Nephron progenitor cell (in vitro differentiated cells): Measurements from ENCODE around the gene ADGRL4.
"Not testable (repeated sequence)": the region's sequence is repeated elsewhere in the genome, so short reads cannot be mapped to it uniquely, and the experiment has no call there.

ENCODE experiments used
- DNase-seq: peaks from one replicate; pipeline ENCODE4 v3.0.0; 2021
- H3K27ac Mint-ChIP-seq: 2 replicates; pipeline ENCODE4 v1.8.0; 2021; ENCODE audit warnings: mild to moderate bottlenecking, moderate library complexity, mixed read lengths
- H3K27me3 Mint-ChIP-seq: 2 replicates; pipeline ENCODE4 v1.8.0; 2021; ENCODE audit warnings: mild to moderate bottlenecking, low read depth, mixed read lengths; ENCODE audit not compliant: poor library complexity
- H3K36me3 Mint-ChIP-seq: 2 replicates; pipeline ENCODE4 v1.8.0; 2021; ENCODE audit warnings: low read depth, mixed read lengths
- H3K4me1 Mint-ChIP-seq: 2 replicates; pipeline ENCODE4 v1.8.0; 2021; ENCODE audit warnings: mixed read lengths
- H3K4me3 Mint-ChIP-seq: 2 replicates; pipeline ENCODE4 v1.8.0; 2021; ENCODE audit warnings: mild to moderate bottlenecking, moderate library complexity, mixed read lengths
- H3K9me3 Mint-ChIP-seq: 2 replicates; pipeline ENCODE4 v1.8.0; 2021; ENCODE audit warnings: mild to moderate bottlenecking, moderate library complexity, mixed read lengths
- CTCF ChIP-seq: fragments of 200-600 bp; sonication (generic); IDR thresholded peaks from 2 replicates; pipeline ENCODE4 v1.5.0; 2021; ENCODE audit warnings: antibody characterized with exemption

Gene ADGRL4

GRCh38 chr1:79005945-79006344, 585 bp downstream of the ADGRL4 start:
- no peak for DNase-seq
- H3K4me3 Mint-ChIP-seq: peak overlapping the region; percentile 84
- H3K27me3 Mint-ChIP-seq: peaks cover 23% of the 10 kb centered on the region
- H3K9me3 Mint-ChIP-seq: no peaks in the 10 kb centered on the region
- peaks cover 7% of the 10 kb centered on the region for H3K4me1 Mint-ChIP-seq
- no peaks in the 10 kb centered on the region for H3K36me3 Mint-ChIP-seq
- no peak for TF ChIP-seq CTCF
- H3K27ac Mint-ChIP-seq: no peak overlapping the region

GRCh38 chr1:79004916-79005315, 1.6 kb downstream of the ADGRL4 start:
- Mint-ChIP-seq H3K4me3 (no peak overlapping the region), H3K9me3 (no peaks in the 10 kb centered on the region), H3K4me1 (peaks cover 7% of the 10 kb centered on the region), H3K27me3 (peaks cover 23% of the 10 kb centered on the region), H3K36me3 (no peaks in the 10 kb centered on the region), H3K27ac (no peak overlapping the region)
- DNase-seq: no peak
- no peak for TF ChIP-seq CTCF

GRCh38 chr1:78996791-78997190, 9.7 kb downstream of the ADGRL4 start:
- no peak for TF ChIP-seq CTCF
- H3K27ac Mint-ChIP-seq: no peak overlapping the region
- DNase-seq: no peak
- no peak overlapping the region for H3K4me3 Mint-ChIP-seq
- H3K27me3 Mint-ChIP-seq: no peaks in the 10 kb centered on the region
- H3K36me3 Mint-ChIP-seq: no peaks in the 10 kb centered on the region
- no peaks in the 10 kb centered on the region for H3K4me1 Mint-ChIP-seq
- H3K9me3 Mint-ChIP-seq: no peaks in the 10 kb centered on the region

GRCh38 chr1:78987042-78987441, 19.5 kb downstream of the ADGRL4 start:
- no peaks in the 10 kb centered on the region for H3K36me3 Mint-ChIP-seq
- TF ChIP-seq CTCF: no peak
- DNase-seq: no peak
- H3K27me3 Mint-ChIP-seq: no peaks in the 10 kb centered on the region
- H3K4me1 Mint-ChIP-seq: no peaks in the 10 kb centered on the region
- H3K9me3 Mint-ChIP-seq: no peaks in the 10 kb centered on the region
- no peak overlapping the region for H3K27ac Mint-ChIP-seq
- no peak overlapping the region for H3K4me3 Mint-ChIP-seq

- no peaks in the 10 kb centered on the region for H3K4me1 Mint-ChIP-seq
- no peak for DNase-seq
- no peaks in the 10 kb centered on the region for H3K9me3 Mint-ChIP-seq
- H3K27me3 Mint-ChIP-seq: peaks cover 6% of the 10 kb centered on the region
- no peak for TF ChIP-seq CTCF
- no peak overlapping the region for H3K4me3 Mint-ChIP-seq
- H3K27ac Mint-ChIP-seq: no peak overlapping the region
- H3K36me3 Mint-ChIP-seq: no peaks in the 10 kb centered on the region
Measured at GRCh38 chr1:78980511-78980910, 26.0 kb downstream of the ADGRL4 start.

- no peaks in the 10 kb centered on the region for H3K4me1 Mint-ChIP-seq
- DNase-seq: no peak
Measured at GRCh38 chr1:78972723-78973122, 33.8 kb downstream of the ADGRL4 start.

GRCh38 chr1:78967091-78967490, 39.4 kb downstream of the ADGRL4 start:
- H3K27ac Mint-ChIP-seq, H3K4me3 Mint-ChIP-seq: not testable (repeated sequence)
- peaks cover 25% of the 10 kb centered on the region for H3K9me3 Mint-ChIP-seq

More at GRCh38 chr1:78972723-78973122, 33.8 kb downstream of the ADGRL4 start:
- H3K4me3 Mint-ChIP-seq: no peak overlapping the region
- H3K27me3 Mint-ChIP-seq: no peaks in the 10 kb centered on the region
- TF ChIP-seq CTCF: no peak
- no peaks in the 10 kb centered on the region for H3K36me3 Mint-ChIP-seq
- no peak overlapping the region for H3K27ac Mint-ChIP-seq
- no peaks in the 10 kb centered on the region for H3K9me3 Mint-ChIP-seq

More at GRCh38 chr1:78967091-78967490, 39.4 kb downstream of the ADGRL4 start:
- not testable (repeated sequence) for H3K27me3 Mint-ChIP-seq, H3K4me1 Mint-ChIP-seq, H3K36me3 Mint-ChIP-seq, DNase-seq
